ENCODE data around the gene PCGF3.
"Not testable (repeated sequence)": the region's sequence is repeated elsewhere in the genome, so short reads cannot be mapped to it uniquely, and the experiment has no call there.

PCGF3 gene

GRCh38 chr4:763191-763810 lies 57.7 kb downstream of the PCGF3 start:
- no peak for DNase-seq (ENCODE audit: low read depth in 2 of 2)

GRCh38 chr4:763922-764321 lies 58.3 kb downstream of the PCGF3 start:
- no peak for DNase-seq (ENCODE audit: low read depth in 2 of 2)

GRCh38 chr4:764405-765169 lies 59.0 kb downstream of the PCGF3 start:
- no peak for DNase-seq (ENCODE audit: low read depth in 2 of 2)

- DNase-seq (ENCODE audit: low read depth in 2 of 2) = no peak
These were observed 60.5 kb downstream of the PCGF3 start for GRCh38 chr4:766152-766515.

GRCh38 chr4:766559-767283 lies 61.1 kb downstream of the PCGF3 start:
- DNase-seq (ENCODE audit: low read depth in 2 of 2) = no peak

GRCh38 chr4:768076-768475 lies 62.4 kb downstream of the PCGF3 start:
- DNase-seq (ENCODE audit: low read depth in 2 of 2) = no peak

GRCh38 chr4:768995-769394 lies 63.4 kb downstream of the PCGF3 start:
- no peak for DNase-seq (ENCODE audit: low read depth in 2 of 2)

GRCh38 chr4:769511-769910 lies 63.9 kb downstream of the PCGF3 start:
- DNase-seq (ENCODE audit: low read depth in 2 of 2) = no peak

- no peak for DNase-seq (ENCODE audit: low read depth in 2 of 2)
These were observed 64.4 kb downstream of the PCGF3 start for GRCh38 chr4:770022-770421.

GRCh38 chr4:771464-771863 lies 65.8 kb downstream of the PCGF3 start:
- no peak for DNase-seq (ENCODE audit: low read depth in 2 of 2)

GRCh38 chr4:772118-772517 lies 66.5 kb downstream of the PCGF3 start:
- DNase-seq (ENCODE audit: low read depth in 2 of 2) = no peak

GRCh38 chr4:772776-773175 lies 67.1 kb downstream of the PCGF3 start:
- DNase-seq (ENCODE audit: low read depth in 2 of 2) = no peak

GRCh38 chr4:773214-773613 lies 67.6 kb downstream of the PCGF3 start:
- DNase-seq (ENCODE audit: low read depth in 2 of 2) = no peak

- DNase-seq (ENCODE audit: low read depth in 2 of 2) = not testable (repeated sequence)
These were observed 68.9 kb downstream of the PCGF3 start for GRCh38 chr4:774419-775092.

GRCh38 chr4:775485-775884 lies 69.9 kb downstream of the PCGF3 start:
- not testable (repeated sequence) for DNase-seq (ENCODE audit: low read depth in 2 of 2)

GRCh38 chr4:776743-777441 lies 71.3 kb downstream of the PCGF3 start:
- DNase-seq (ENCODE audit: low read depth in 2 of 2) = no peak

GRCh38 chr4:777520-778262 lies 72.1 kb downstream of the PCGF3 start:
- no peak for DNase-seq (ENCODE audit: low read depth in 2 of 2)

- DNase-seq (ENCODE audit: low read depth in 2 of 2) = no peak
These were observed 73.9 kb downstream of the PCGF3 start for GRCh38 chr4:779555-779954.

GRCh38 chr4:780255-780654 lies 74.6 kb downstream of the PCGF3 start:
- not testable (repeated sequence) for DNase-seq (ENCODE audit: low read depth in 2 of 2)

- DNase-seq (ENCODE audit: low read depth in 2 of 2) = no peak
These were observed 75.3 kb downstream of the PCGF3 start for GRCh38 chr4:780716-781492.
